A549 (cell line): ENCODE measurements around the gene SLC12A8. TPM values are rescaled to one million over a fixed set of nuclear protein-coding genes. Genes with fewer than 3 reads are reported as not detected.

Experiments
- ATAC-seq, 2 experiments: fragments of 200-7000 bp in 1 of 2; fragments of >200 bp in 1 of 2; cut with Nextera tagmentation in 1 of 2; cut with Tn5 transposase in 1 of 2; 3 replicates each; pipeline versions ENCODE4 v1.8.0 to v1.9.1; 2018 to 2020; ENCODE audit warnings: mild to moderate bottlenecking in 1 of 2, moderate library complexity in 1 of 2
- CTCF ChIA-PET: fragments of 300-600 bp; sonication (Branson Sonifier 250); formaldehyde crosslinking; extraction: SDS; loops from one replicate; lab custom pipeline; 2021; ENCODE audit warnings: antibody characterized with exemption, inconsistent platforms; lab: Yijun Ruan, JAX
- POLR2A ChIA-PET: fragments of 350-600 bp; formaldehyde crosslinking; extraction: SDS; loops from one replicate; lab custom pipeline; 2021; ENCODE audit warnings: antibody characterized with exemption, inconsistent platforms; lab: Yijun Ruan, JAX
- DNase-seq, 2 experiments: peaks; one replicate each; pipeline versions ENCODE4 v3.0.0 to v3.0.0-alpha.2; 2011 to 2016; ENCODE audit warnings: low read depth in 1 of 2, low spot score in 1 of 2
- FAIRE-seq: peaks from 2 replicates; lab custom pipeline; 2011; peaks lifted over from hg19 to GRCh38; lab: Jason Lieb, UNC
- H3K27ac ChIP-seq, 2 experiments: fragments of >200 bp; sonication (Bioruptor Twin); formaldehyde crosslinking; 3 replicates each; pipeline ENCODE4 v1.5.1; 2016 to 2017
- H3K4me1 ChIP-seq: fragments of >200 bp; sonication (Bioruptor Twin); formaldehyde crosslinking; 3 replicates; pipeline ENCODE4 v1.6.1; 2016
- H3K4me2 ChIP-seq: fragments of >200 bp; sonication (Bioruptor Twin); formaldehyde crosslinking; 3 replicates; pipeline ENCODE4 v1.6.1; 2016
- H3K4me3 ChIP-seq: fragments of >200 bp; sonication (Bioruptor Twin); formaldehyde crosslinking; 3 replicates; pipeline ENCODE4 v1.5.1; 2016
- H3K9me3 ChIP-seq: fragments of >200 bp; sonication (Bioruptor Twin); formaldehyde crosslinking; 3 replicates; pipeline ENCODE4 v1.6.1; 2016
- BHLHE40 ChIP-seq: IDR thresholded peaks from 2 replicates; pipeline ENCODE4 v1.6.1; 2012; ENCODE audit warnings: low read depth, low read length, inconsistent platforms
- CBX8 ChIP-seq: fragments of 200-600 bp; sonication (generic); IDR thresholded peaks from 2 replicates; pipeline ENCODE4 v1.6.1; 2016
- CHD2 ChIP-seq: fragments of 150-350 bp; IDR thresholded peaks from 2 replicates; pipeline ENCODE4 v1.6.1; 2014; ENCODE audit warnings: low read length; ENCODE audit not compliant: partially characterized antibody
- ESRRA ChIP-seq: fragments of 150-350 bp; IDR thresholded peaks from 2 replicates; pipeline ENCODE4 v1.6.1; 2014; ENCODE audit warnings: mild to moderate bottlenecking, low read length, borderline replicate concordance
- FOSB ChIP-seq: fragments of 250-450 bp; sonication (Bioruptor Pico); IDR thresholded peaks from 2 replicates; pipeline ENCODE4 v1.5.0; 2020; ENCODE audit warnings: mild to moderate bottlenecking, moderate library complexity
- FOSL2 ChIP-seq, 2 experiments: fragments of 450-650 bp in 1 of 2; fragments of >200 bp in 1 of 2; sonication (Bioruptor Twin) in 1 of 2; formaldehyde crosslinking; IDR thresholded peaks; 2 replicates each; pipeline versions ENCODE4 v1.5.0 to v1.6.1; 2016 to 2020; ENCODE audit warnings: mild to moderate bottlenecking in 1 of 2, moderate library complexity in 1 of 2
- GATA3 ChIP-seq: IDR thresholded peaks from 2 replicates; pipeline ENCODE4 v1.6.1; 2012; ENCODE audit warnings: borderline replicate concordance
- HOXA7 ChIP-seq: fragments of 250-450 bp; sonication (Bioruptor Pico); IDR thresholded peaks from 2 replicates; pipeline ENCODE4 v1.5.0; 2020; ENCODE audit warnings: mild to moderate bottlenecking, moderate library complexity
- HOXB13 ChIP-seq: fragments of 250-450 bp; sonication (Bioruptor Pico); IDR thresholded peaks from 2 replicates; pipeline ENCODE4 v1.5.0; 2020; ENCODE audit warnings: low read depth, mild to moderate bottlenecking, moderate library complexity
- NFE2L2 ChIP-seq: fragments of 150-350 bp; conservative IDR thresholded peaks from 2 replicates; pipeline ENCODE4 v1.6.1; 2014; ENCODE audit warnings: low read length
- POLR2A ChIP-seq: IDR thresholded peaks from 2 replicates; pipeline ENCODE4 v1.6.1; 2012; ENCODE audit warnings: mild to moderate bottlenecking, low read length
- RARB ChIP-seq: fragments of 250-450 bp; sonication (Bioruptor Pico); IDR thresholded peaks from 2 replicates; pipeline ENCODE4 v1.8.0; 2021; ENCODE audit warnings: mild to moderate bottlenecking, moderate library complexity
- RFX5 ChIP-seq: fragments of 450-650 bp; IDR thresholded peaks from 2 replicates; pipeline ENCODE4 v1.7.1; 2014; ENCODE audit warnings: antibody characterized with exemption, mild to moderate bottlenecking, moderate library complexity
- TP53 ChIP-seq: fragments of 250-450 bp; sonication (Bioruptor Pico); IDR thresholded peaks from 2 replicates; pipeline ENCODE4 v1.5.0; 2021; ENCODE audit warnings: mild to moderate bottlenecking, moderate library complexity
- WGBS: methylation state at CpG from one replicate; pipeline ENCODE4 v1.1.6; 2017; ENCODE audit errors: missing lambda C conversion rate; 5-methylcytosine and 5-hydroxymethylcytosine counted together
- polyA plus RNA-seq, 4 experiments: library from polyadenylated mRNA; depleted of rRNA in 3 of 4; stranded (reverse); fragments of >200 nt; fragmentation: RNase III in 1 of 4; extraction: RNeasy Plus Mini Kit Qiagen cat#74134 plus additional on column Dnase treatment in 1 of 4; gene quantifications; 2 replicates in 3 of 4; 3 replicates in 1 of 4; pipeline ENCODE4 v1.2.3, GENCODE V29; 2011 to 2017
- TF ChIP-seq, protein P1 (sequence below): IDR thresholded peaks from 2 replicates; pipeline ENCODE4 v1.6.1; 2012
- TF ChIP-seq, protein P2 (sequence below): fragments of >200 bp; sonication (Bioruptor Twin); formaldehyde crosslinking; IDR thresholded peaks from 3 replicates; pipeline ENCODE4 v1.5.1; 2016
- TF ChIP-seq, protein P3 (sequence below): fragments of 250-450 bp; sonication (Bioruptor Pico); IDR thresholded peaks from 2 replicates; pipeline ENCODE4 v1.5.0; 2021; ENCODE audit warnings: mild to moderate bottlenecking, moderate library complexity, borderline replicate concordance

The SLC12A8 gene
- polyA plus RNA-seq, 2 of the 4 experiments (the other 2 are of a cell fraction), result 1.1 to 4.2 TPM

DNA sequence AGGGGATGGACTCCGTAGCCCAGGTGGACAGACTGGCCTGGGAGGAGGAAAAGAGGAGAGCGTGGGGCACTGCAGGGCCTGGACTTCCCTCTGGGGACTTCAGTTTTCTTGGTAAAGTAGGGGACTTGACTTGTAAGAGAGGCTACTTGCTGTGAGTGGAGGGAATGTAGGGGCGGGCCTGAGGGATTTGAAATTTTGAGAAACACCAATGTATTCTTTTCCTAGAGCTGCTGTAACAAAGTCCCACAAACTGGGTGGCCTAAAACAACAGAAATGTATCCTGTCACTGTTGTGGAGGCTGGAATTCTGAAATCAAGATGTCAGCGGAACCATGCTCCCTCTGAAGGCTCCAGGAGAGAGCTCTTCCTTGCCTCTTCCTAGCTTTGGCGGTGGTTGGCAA, 150.9 kb downstream of the SLC12A8 start:
- H3K4me1 ChIP-seq, result peaks cover 55% of the 10 kb centered on the region
- H3K27ac ChIP-seq, result peak overlapping the region; percentile 68 to 87
- DNase-seq, result no peak
- no peak for FAIRE-seq
- peak overlapping the region; percentile 74 for H3K4me2 ChIP-seq
- CTCF ChIA-PET, result interaction anchor here (1.3 kb wide), 1 partner anchor 67 kb away, joined by 3 read pairs; no protein-coding TSS in a partner anchor
- WGBS, result 96% methylated on average over 5 of the region's 5 CpGs
- TF ChIP-seq, protein P1, sequence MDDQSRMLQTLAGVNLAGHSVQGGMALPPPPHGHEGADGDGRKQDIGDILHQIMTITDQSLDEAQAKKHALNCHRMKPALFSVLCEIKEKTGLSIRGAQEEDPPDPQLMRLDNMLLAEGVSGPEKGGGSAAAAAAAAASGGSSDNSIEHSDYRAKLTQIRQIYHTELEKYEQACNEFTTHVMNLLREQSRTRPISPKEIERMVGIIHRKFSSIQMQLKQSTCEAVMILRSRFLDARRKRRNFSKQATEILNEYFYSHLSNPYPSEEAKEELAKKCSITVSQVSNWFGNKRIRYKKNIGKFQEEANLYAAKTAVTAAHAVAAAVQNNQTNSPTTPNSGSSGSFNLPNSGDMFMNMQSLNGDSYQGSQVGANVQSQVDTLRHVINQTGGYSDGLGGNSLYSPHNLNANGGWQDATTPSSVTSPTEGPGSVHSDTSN, result no peak
- TF ChIP-seq BHLHE40 (no peak), FOSB (CRISPR knock-in tag) (no peak)
- H3K4me3 ChIP-seq, result no peak overlapping the region
- H3K9me3 ChIP-seq, result no peaks in the 10 kb centered on the region
- ATAC-seq, result no peak
- POLR2A ChIA-PET, result no interaction called here

DNA sequence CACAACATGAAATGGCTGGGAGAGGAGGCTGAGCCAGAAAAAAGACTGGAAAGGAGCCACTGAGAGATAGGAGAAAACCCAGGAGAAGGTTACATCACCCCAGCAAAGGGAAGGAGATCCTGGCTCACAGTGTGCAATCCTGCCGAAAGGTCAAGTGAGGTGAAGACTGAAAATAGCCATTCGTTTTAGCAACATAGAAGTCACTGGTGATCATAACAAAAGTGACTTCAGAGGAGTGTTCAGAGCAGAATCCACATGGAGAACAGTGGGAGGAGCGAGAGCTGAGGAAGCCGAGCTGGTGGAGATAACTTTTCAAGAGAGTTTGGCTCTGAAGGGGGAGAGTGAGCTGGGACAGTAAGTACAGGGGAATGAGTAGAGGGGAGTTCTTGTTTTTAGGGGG, 151.4 kb downstream of the SLC12A8 start:
- POLR2A ChIA-PET, result no interaction called here
- H3K27ac ChIP-seq, result peak overlapping the region; percentile 68 to 87; a peak in 5 of 6 replicates
- peaks cover 59% of the 10 kb centered on the region for H3K4me1 ChIP-seq
- H3K4me3 ChIP-seq, result no peak overlapping the region
- H3K4me2 ChIP-seq, result peak overlapping the region; percentile 74
- CTCF ChIA-PET, result no interaction called here
- FAIRE-seq (no peak), ATAC-seq (no peak)
- TF ChIP-seq RFX5 (no peak), TP53 (no peak), FOSL2 (IDR thresholded peaks at IDR 0.05) (no peak), FOSL2 (CRISPR knock-in tag; IDR thresholded peaks at IDR 0.05) (no peak), ESRRA (no peak), POLR2A (no peak), RARB (CRISPR knock-in tag) (no peak), NFE2L2 (no peak)
- TF ChIP-seq, protein P2, sequence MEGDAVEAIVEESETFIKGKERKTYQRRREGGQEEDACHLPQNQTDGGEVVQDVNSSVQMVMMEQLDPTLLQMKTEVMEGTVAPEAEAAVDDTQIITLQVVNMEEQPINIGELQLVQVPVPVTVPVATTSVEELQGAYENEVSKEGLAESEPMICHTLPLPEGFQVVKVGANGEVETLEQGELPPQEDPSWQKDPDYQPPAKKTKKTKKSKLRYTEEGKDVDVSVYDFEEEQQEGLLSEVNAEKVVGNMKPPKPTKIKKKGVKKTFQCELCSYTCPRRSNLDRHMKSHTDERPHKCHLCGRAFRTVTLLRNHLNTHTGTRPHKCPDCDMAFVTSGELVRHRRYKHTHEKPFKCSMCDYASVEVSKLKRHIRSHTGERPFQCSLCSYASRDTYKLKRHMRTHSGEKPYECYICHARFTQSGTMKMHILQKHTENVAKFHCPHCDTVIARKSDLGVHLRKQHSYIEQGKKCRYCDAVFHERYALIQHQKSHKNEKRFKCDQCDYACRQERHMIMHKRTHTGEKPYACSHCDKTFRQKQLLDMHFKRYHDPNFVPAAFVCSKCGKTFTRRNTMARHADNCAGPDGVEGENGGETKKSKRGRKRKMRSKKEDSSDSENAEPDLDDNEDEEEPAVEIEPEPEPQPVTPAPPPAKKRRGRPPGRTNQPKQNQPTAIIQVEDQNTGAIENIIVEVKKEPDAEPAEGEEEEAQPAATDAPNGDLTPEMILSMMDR, result no peak
- TF ChIP-seq, all 56 proteins: peak for 0
- no peaks in the 10 kb centered on the region for H3K9me3 ChIP-seq
- 88% methylated on average over 4 of the region's 4 CpGs for WGBS
- DNase-seq, result no peak

DNA sequence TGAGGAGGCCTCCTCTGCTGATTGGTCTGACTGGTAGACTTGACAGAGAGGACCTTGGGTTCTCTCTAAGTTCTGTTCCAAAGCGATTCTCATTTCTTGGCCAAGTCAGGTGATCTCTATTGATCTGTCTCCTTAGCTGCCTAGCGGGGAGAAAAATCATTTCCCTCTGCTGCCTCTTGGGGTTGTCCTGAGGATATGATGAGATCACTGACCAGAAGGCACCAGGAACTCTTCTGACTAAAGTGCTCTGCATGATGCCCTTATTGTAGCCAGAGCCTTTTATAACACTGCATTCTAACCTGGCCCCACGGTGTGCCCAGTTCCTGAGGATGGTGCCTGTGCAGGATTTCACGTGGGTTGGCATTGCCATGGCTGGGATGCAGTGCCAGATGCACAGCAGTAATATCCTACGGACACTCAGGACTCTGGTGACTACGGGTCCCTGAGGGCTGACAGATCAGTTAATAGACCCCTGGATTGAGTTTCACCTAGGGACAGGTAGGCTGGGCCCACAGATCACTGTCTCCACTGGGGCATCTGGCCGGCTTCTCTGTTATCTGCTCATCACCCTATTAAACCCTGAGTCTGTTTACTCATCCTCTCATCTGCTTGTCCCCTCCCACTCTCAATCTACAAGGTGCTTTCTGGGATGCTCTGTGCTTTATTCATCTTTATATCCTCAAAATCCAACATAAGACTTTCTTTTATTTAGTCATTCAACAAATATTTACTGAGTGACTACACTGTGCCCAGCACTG, 152.9 kb downstream of the SLC12A8 start:
- peaks cover 59% of the 10 kb centered on the region for H3K4me1 ChIP-seq

More for the DNA sequence above, 152.9 kb downstream of the SLC12A8 start:
- ATAC-seq (no peak), DNase-seq (no peak), FAIRE-seq (no peak)
- peak overlapping the region; percentile 32 to 87; a peak in 3 of 6 replicates for H3K27ac ChIP-seq
- H3K4me3 ChIP-seq, result no peak overlapping the region
- 0 out of 3 replicates have a peak overlapping the region, but pooled peaks have one; percentile 17 for H3K4me2 ChIP-seq
- TF ChIP-seq, protein P3, sequence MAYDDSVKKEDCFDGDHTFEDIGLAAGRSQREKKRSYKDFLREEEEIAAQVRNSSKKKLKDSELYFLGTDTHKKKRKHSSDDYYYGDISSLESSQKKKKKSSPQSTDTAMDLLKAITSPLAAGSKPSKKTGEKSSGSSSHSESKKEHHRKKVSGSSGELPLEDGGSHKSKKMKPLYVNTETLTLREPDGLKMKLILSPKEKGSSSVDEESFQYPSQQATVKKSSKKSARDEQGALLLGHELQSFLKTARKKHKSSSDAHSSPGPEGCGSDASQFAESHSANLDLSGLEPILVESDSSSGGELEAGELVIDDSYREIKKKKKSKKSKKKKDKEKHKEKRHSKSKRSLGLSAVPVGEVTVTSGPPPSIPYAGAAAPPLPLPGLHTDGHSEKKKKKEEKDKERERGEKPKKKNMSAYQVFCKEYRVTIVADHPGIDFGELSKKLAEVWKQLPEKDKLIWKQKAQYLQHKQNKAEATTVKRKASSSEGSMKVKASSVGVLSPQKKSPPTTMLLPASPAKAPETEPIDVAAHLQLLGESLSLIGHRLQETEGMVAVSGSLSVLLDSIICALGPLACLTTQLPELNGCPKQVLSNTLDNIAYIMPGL, result no peak
- no peak for TF ChIP-seq HOXB13
- no peak for TF ChIP-seq ESRRA
- no peak for TF ChIP-seq CBX8
- TF ChIP-seq GATA3, result no peak
- no peak for TF ChIP-seq CHD2
- no peak for TF ChIP-seq HOXA7 (CRISPR knock-in tag)
- no peaks in the 10 kb centered on the region for H3K9me3 ChIP-seq
- WGBS, result 67% methylated on average over 3 of the region's 7 CpGs
- POLR2A ChIA-PET, result no interaction called here
- CTCF ChIA-PET, result interaction anchor here (0.9 kb wide), 1 partner anchor 57 kb away, joined by 3 read pairs; no protein-coding TSS in a partner anchor
